ENCODE measurements around the gene ERBB4. TPM values are rescaled to one million over a fixed set of nuclear protein-coding genes. Genes with fewer than 3 reads are reported as not detected.

ERBB4 gene
- total RNA-seq, 4 donors from 2014 or later: 0.04 to 0.57 (median 0.35) TPM; not detected in 1

DNA sequence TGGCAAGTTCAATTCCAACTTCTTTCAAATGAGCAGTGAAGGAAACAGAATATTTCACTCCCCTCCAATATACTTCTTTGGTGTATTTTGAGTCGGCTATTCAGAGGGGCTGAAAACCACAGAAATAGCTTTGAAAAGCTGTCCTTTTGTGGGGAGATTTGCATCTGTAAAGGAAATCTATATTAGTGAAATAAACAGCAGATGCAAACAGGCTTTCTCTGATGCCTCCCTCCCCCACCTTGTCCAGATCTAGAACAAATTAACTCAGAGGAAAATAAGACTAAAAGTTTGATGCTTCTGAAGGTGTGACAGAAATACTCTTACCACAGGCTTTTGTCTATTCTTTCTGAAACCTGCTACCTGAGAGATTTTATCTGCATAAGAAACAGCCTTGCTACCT is 1173.7 kb downstream of the ERBB4 start:
- Histone ChIP-seq H3K9me3 (no peaks in the 10 kb centered on the region), H3K4me1 (no peaks in the 10 kb centered on the region), H3K27me3 (no peaks in the 10 kb centered on the region), H3K4me3 (no peak overlapping the region), H3K27ac (no peak overlapping the region), H3K36me3 (no peaks in the 10 kb centered on the region)
- DNase-seq: no peak
- intact Hi-C loops (cut with DNase I): no loop called here
- WGBS, 2 donors: 56 to 64% methylated on average over 1 of the region's 1 CpG
- TF ChIP-seq, protein P1, sequence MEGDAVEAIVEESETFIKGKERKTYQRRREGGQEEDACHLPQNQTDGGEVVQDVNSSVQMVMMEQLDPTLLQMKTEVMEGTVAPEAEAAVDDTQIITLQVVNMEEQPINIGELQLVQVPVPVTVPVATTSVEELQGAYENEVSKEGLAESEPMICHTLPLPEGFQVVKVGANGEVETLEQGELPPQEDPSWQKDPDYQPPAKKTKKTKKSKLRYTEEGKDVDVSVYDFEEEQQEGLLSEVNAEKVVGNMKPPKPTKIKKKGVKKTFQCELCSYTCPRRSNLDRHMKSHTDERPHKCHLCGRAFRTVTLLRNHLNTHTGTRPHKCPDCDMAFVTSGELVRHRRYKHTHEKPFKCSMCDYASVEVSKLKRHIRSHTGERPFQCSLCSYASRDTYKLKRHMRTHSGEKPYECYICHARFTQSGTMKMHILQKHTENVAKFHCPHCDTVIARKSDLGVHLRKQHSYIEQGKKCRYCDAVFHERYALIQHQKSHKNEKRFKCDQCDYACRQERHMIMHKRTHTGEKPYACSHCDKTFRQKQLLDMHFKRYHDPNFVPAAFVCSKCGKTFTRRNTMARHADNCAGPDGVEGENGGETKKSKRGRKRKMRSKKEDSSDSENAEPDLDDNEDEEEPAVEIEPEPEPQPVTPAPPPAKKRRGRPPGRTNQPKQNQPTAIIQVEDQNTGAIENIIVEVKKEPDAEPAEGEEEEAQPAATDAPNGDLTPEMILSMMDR (IDR thresholded peaks at IDR 0.05): no peak
- no peak for TF ChIP-seq POLR2A (IDR thresholded peaks at IDR 0.05)

DNA sequence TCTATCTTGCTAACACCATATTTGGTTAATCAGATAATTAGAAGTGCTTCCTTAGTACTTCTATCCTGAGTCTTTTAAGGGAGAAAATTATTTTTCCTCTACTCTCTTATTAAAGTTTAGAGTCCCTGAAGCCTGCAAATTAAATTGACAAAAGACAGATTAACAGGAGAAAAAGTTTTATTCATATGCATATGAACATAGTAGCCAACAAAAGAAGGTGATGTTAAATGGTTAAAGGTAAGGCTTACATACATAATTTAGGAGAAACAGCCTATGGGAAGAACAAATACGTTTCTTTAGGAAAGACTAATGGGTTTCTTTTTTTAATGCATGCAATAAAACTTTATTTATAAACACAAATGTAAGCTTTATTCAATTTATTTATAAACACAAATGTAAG is 1177.2 kb downstream of the ERBB4 start:
- Histone ChIP-seq H3K36me3 (no peaks in the 10 kb centered on the region), H3K27ac (no peak overlapping the region), H3K4me1 (no peaks in the 10 kb centered on the region), H3K27me3 (no peaks in the 10 kb centered on the region), H3K9me3 (no peaks in the 10 kb centered on the region), H3K4me3 (no peak overlapping the region)
- TF ChIP-seq, protein P1 (IDR thresholded peaks at IDR 0.05): no peak
- no peak for TF ChIP-seq POLR2A (IDR thresholded peaks at IDR 0.05)
- intact Hi-C loops (cut with DNase I): no loop called here
- 14 to 20% methylated on average over 1 of the region's 1 CpG for WGBS, 2 donors
- DNase-seq: no peak

DNA sequence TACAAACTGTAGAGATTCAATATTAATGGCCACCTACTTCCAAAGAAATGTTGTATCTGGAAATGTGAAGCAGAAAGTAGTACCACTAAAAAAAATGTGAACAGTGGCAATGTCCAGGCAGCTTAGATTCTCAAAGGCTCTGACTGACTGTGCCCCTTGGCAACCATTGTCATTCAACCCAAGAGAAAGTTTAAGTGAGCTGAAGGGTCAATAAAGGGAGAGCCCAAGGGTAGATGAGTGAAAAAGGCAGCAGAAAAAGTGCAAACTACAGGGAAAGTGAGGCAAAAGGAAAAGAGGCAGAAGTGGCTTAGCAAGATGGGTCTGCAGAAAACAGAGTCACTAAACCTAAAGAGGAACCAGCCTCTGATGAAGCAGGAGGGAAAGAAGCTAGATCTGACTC is 1179.3 kb downstream of the ERBB4 start:
- H3K4me1 ChIP-seq: no peaks in the 10 kb centered on the region
- intact Hi-C loops (cut with DNase I): no loop called here
- no peak for DNase-seq
- H3K27me3 ChIP-seq: no peaks in the 10 kb centered on the region
- no peak overlapping the region for H3K27ac ChIP-seq
- TF ChIP-seq, protein P1 (IDR thresholded peaks at IDR 0.05): no peak
- no peak for TF ChIP-seq POLR2A (IDR thresholded peaks at IDR 0.05)
- H3K9me3 ChIP-seq: no peaks in the 10 kb centered on the region
- H3K4me3 ChIP-seq: no peak overlapping the region
- no peaks in the 10 kb centered on the region for H3K36me3 ChIP-seq

DNA sequence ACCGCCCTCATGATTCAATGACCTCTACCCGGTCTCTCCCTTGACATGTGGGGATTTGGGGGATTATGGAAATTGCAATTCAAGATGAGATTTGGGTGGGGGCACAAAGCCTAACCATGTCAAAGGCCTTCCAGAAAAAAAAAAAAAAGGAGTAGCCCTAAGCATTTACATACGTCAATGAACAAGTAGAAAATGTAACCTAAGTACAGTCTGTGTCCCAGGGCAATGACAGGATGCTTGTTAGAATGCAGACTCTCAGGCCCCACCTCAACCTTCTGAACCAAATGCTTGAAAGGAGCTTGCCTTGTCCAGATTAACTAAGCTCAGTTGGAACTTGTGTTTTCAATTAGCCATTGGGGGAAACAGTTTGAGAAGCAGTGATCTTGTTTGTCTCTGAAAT is 1180.1 kb downstream of the ERBB4 start:
- no peak overlapping the region for H3K4me3 ChIP-seq
- no peak for TF ChIP-seq POLR2A (IDR thresholded peaks at IDR 0.05)
- TF ChIP-seq, protein P1 (IDR thresholded peaks at IDR 0.05): no peak

DNA sequence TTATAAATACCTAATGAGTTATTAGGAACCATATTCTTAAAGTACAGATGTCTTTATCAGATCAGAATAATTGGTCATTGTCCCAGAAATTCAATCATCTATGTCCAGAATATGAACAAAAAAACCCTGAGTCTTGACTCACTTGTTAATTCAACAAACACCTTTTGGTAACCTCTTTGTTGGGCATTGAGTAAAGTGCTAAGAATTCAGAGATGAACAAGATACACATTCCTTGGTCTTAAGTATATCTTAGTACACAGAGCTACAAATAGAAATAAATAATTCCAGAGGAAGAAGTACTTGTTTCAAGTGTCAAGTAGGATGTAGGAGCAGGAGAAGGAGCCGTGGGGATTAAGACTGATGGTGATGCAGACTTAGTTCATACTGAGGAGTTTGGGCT is 1184.1 kb downstream of the ERBB4 start:
- Histone ChIP-seq H3K36me3 (no peaks in the 10 kb centered on the region), H3K4me3 (no peak overlapping the region), H3K27me3 (no peaks in the 10 kb centered on the region), H3K9me3 (no peaks in the 10 kb centered on the region), H3K4me1 (no peaks in the 10 kb centered on the region), H3K27ac (no peak overlapping the region)
- WGBS, 2 donors: 44 to 53% methylated on average over 1 of the region's 1 CpG
- no peak for DNase-seq
- intact Hi-C loops (cut with DNase I): no loop called here
- TF ChIP-seq, protein P1 (IDR thresholded peaks at IDR 0.05): no peak
- no peak for TF ChIP-seq POLR2A (IDR thresholded peaks at IDR 0.05)

More for the DNA sequence above, 1180.1 kb downstream of the ERBB4 start:
- H3K36me3 ChIP-seq: no peaks in the 10 kb centered on the region
- no peaks in the 10 kb centered on the region for H3K27me3 ChIP-seq
- H3K27ac ChIP-seq: no peak overlapping the region
- no peaks in the 10 kb centered on the region for H3K4me1 ChIP-seq
- WGBS, 2 donors: 68 to 73% methylated on average over 3 of the region's 3 CpGs
- DNase-seq: no peak
- intact Hi-C loops (cut with DNase I): no loop called here
- H3K9me3 ChIP-seq: no peaks in the 10 kb centered on the region

Measured in esophagus squamous epithelium (tissue), 5 donors.